Measurements from ENCODE around the gene NUAK2.
A peak's percentile ranks its signal among the peaks of the same experiment; 100 is the strongest.
"Not testable (repeated sequence)": the region's sequence is repeated elsewhere in the genome, so short reads cannot be mapped to it uniquely, and the experiment has no call there.

The NUAK2 gene

GRCh38 chr1:205321162-205321958 lies at the start of gene NUAK2:
NUAK2 (minus strand) TSS chr1:205321745; CDS start chr1:205321628, 117 bp downstream.
- DNase-seq (ENCODE audit: extremely low spot score), result peak; percentile 96
- ChIA-PET POLR2A (interaction anchor here (0.8 to 1.2 kb wide), 3 partner anchors 49 to 92 kb away, joined by 3 read pairs; no protein-coding TSS in a partner anchor), CTCF (interaction anchor here (1.0 to 14.1 kb wide), 2 partner anchors 40 to 48 kb away, joined by 3 to 235 read pairs; no protein-coding TSS in a partner anchor)
- TF ChIP-seq LEF1 (IDR thresholded peaks at IDR 0.05; ENCODE audit: borderline replicate concordance) (no peak), L3MBTL2 (conservative IDR thresholded peaks at IDR 0.05) (peak; percentile 96), FOXK2 (IDR thresholded peaks at IDR 0.05) (no peak)

DNA sequence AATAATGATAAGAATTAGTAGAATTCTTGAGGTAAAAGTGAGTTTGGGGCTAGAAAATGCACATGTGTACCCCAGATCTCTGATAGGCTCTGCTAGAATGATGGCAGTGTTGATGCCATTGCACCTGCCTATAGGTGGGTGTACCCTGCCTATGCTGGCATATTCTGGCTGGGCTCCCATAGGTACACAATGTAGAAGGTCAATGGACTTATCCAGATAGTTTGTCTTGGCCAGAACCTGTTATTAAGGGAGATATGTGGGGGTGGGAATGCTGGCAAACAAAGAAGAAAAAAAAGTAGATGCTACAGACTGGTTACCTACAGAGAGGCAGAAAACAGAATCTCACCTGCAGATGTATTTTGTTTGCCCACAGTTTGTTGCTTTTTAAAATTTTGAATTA lies 49.2 kb upstream of the NUAK2 start:
- POLR2A ChIA-PET, result no interaction called here
- CTCF ChIA-PET, result interaction anchor here (1.1 kb wide), 1 partner anchor 17 kb away, joined by 3 read pairs; no protein-coding TSS in a partner anchor
- TF ChIP-seq HDGF (IDR thresholded peaks at IDR 0.05; ENCODE audit: borderline replicate concordance) (no peak), CTBP1 (IDR thresholded peaks at IDR 0.05; ENCODE audit: borderline replicate concordance) (no peak), SUZ12 (IDR thresholded peaks at IDR 0.05) (no peak), FOXK2 (IDR thresholded peaks at IDR 0.05) (no peak), NFRKB (IDR thresholded peaks at IDR 0.05) (no peak), LEF1 (IDR thresholded peaks at IDR 0.05; ENCODE audit: borderline replicate concordance) (no peak), SP1 (IDR thresholded peaks at IDR 0.05) (no peak), BHLHE40 (IDR thresholded peaks at IDR 0.05; ENCODE audit: borderline replicate concordance) (no peak), FOXM1 (IDR thresholded peaks at IDR 0.05; ENCODE audit: borderline replicate concordance) (no peak), ZNF384 (IDR thresholded peaks at IDR 0.05) (no peak), ELF4 (IDR thresholded peaks at IDR 0.05) (no peak), FOXA1 (IDR thresholded peaks at IDR 0.05) (no peak), L3MBTL2 (conservative IDR thresholded peaks at IDR 0.05) (no peak), ARNT (IDR thresholded peaks at IDR 0.05) (no peak), TARDBP (IDR thresholded peaks at IDR 0.05) (no peak)
- TF ChIP-seq, protein P1, sequence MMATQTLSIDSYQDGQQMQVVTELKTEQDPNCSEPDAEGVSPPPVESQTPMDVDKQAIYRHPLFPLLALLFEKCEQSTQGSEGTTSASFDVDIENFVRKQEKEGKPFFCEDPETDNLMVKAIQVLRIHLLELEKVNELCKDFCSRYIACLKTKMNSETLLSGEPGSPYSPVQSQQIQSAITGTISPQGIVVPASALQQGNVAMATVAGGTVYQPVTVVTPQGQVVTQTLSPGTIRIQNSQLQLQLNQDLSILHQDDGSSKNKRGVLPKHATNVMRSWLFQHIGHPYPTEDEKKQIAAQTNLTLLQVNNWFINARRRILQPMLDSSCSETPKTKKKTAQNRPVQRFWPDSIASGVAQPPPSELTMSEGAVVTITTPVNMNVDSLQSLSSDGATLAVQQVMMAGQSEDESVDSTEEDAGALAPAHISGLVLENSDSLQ (IDR thresholded peaks at IDR 0.05), result no peak
- DNase-seq (ENCODE audit: extremely low spot score), result no peak

DNA sequence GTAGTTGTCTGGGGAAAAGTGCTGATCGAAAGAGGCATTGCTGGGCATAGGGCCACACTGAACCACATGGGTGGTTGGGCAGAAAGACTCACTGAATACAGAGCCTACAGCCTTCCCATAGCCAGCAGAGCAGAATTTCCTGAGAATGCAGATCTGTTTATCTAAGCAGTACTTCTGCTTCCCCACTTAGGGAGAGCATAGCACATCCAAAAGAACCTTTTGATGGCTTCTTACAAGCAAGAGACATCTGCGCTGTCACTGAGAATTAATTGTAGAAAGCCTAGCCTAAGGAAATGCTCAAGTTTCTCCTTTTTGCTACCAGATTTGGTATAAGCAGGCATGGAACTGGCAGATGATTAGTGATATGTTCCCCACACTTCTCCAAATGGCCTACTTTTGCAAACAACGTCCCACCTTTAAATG lies 48.2 kb upstream of the NUAK2 start:
- TF ChIP-seq SP1 (IDR thresholded peaks at IDR 0.05) (no peak), ARNT (IDR thresholded peaks at IDR 0.05) (no peak), SUZ12 (IDR thresholded peaks at IDR 0.05) (no peak)
- ChIA-PET POLR2A (no interaction called here), CTCF (interaction anchor here (0.5 to 1.1 kb wide), 2 partner anchors 16 to 222 kb away, joined by 3 read pairs; no protein-coding TSS in a partner anchor)
- DNase-seq (ENCODE audit: extremely low spot score), result no peak

- no peak for TF ChIP-seq CTBP1 (IDR thresholded peaks at IDR 0.05; ENCODE audit: borderline replicate concordance)
- no peak for TF ChIP-seq ZNF384 (IDR thresholded peaks at IDR 0.05)
- no peak for TF ChIP-seq HDGF (IDR thresholded peaks at IDR 0.05; ENCODE audit: borderline replicate concordance)
- no peak for TF ChIP-seq BHLHE40 (IDR thresholded peaks at IDR 0.05; ENCODE audit: borderline replicate concordance)
- no peak for TF ChIP-seq L3MBTL2 (conservative IDR thresholded peaks at IDR 0.05)
- TF ChIP-seq SP1 (IDR thresholded peaks at IDR 0.05), result no peak
- no peak for TF ChIP-seq TARDBP (IDR thresholded peaks at IDR 0.05)
- no peak for TF ChIP-seq NFRKB (IDR thresholded peaks at IDR 0.05)
- TF ChIP-seq SUZ12 (IDR thresholded peaks at IDR 0.05), result no peak
- no peak for TF ChIP-seq ELF4 (IDR thresholded peaks at IDR 0.05)
- TF ChIP-seq, protein P1 (IDR thresholded peaks at IDR 0.05), result no peak
- TF ChIP-seq FOXM1 (IDR thresholded peaks at IDR 0.05; ENCODE audit: borderline replicate concordance), result no peak
- ChIA-PET POLR2A (no interaction called here), CTCF (no interaction called here)
Observed at GRCh38 chr1:205368478-205368877, 46.9 kb upstream of the NUAK2 start.

GRCh38 chr1:205365945-205366463 lies 44.5 kb upstream of the NUAK2 start:
- TF ChIP-seq, protein P1 (IDR thresholded peaks at IDR 0.05), result no peak
- DNase-seq (ENCODE audit: extremely low spot score), result no peak
- ChIA-PET POLR2A (no interaction called here), CTCF (interaction anchor here (0.7 to 1.4 kb wide), 2 partner anchors 12 to 120 kb away, joined by 3 to 6 read pairs; no protein-coding TSS in a partner anchor)

More at GRCh38 chr1:205368478-205368877, 46.9 kb upstream of the NUAK2 start:
- DNase-seq (ENCODE audit: extremely low spot score), result no peak

GRCh38 chr1:205365086-205365485 lies 43.5 kb upstream of the NUAK2 start:
- POLR2A ChIA-PET, CTCF ChIA-PET: not testable (repeated sequence)

DNA sequence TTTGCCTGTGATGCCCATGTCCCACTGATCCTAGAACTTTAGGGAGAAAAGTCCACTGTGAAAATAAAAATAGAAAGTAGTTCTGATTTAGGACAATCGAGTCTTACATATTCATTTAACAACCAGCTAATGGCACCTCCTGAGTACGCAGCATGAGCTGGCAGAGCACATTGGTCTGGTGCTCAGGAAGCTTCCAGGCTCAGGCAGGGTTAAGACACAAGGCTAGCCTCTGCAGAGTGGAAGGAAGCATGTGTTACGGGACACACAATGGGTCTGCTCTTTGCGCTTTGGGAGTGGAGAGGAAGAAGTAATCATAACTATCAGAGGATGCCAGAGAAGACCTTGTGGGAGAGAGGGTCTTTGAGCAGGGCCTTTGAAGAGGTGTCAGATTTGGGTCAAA lies 39.3 kb upstream of the NUAK2 start:
- ChIA-PET POLR2A (no interaction called here), CTCF (no interaction called here)
- TF ChIP-seq FOXK2 (IDR thresholded peaks at IDR 0.05) (no peak), FOXM1 (IDR thresholded peaks at IDR 0.05; ENCODE audit: borderline replicate concordance) (no peak), BHLHE40 (IDR thresholded peaks at IDR 0.05; ENCODE audit: borderline replicate concordance) (no peak), HDGF (IDR thresholded peaks at IDR 0.05; ENCODE audit: borderline replicate concordance) (no peak), LEF1 (IDR thresholded peaks at IDR 0.05; ENCODE audit: borderline replicate concordance) (no peak), FOXA1 (IDR thresholded peaks at IDR 0.05) (no peak), ZNF384 (IDR thresholded peaks at IDR 0.05) (no peak), NFRKB (IDR thresholded peaks at IDR 0.05) (no peak)
- TF ChIP-seq, protein P1 (IDR thresholded peaks at IDR 0.05), result no peak
- no peak for DNase-seq (ENCODE audit: extremely low spot score)

More at GRCh38 chr1:205365086-205365485, 43.5 kb upstream of the NUAK2 start:
- DNase-seq (ENCODE audit: extremely low spot score), result not testable (repeated sequence)

All from HEK293T (cell line).